HepG2 (cell line): ENCODE results near the gene MALT1. TPM values are rescaled to one million over a fixed set of nuclear protein-coding genes. Genes with fewer than 3 reads are reported as not detected.

Experiments used
- EHMT2 ChIP-seq: fragments of 200-600 bp; sonication (generic); IDR thresholded peaks from 2 replicates; pipeline ENCODE4 v1.7.0; 2017; ENCODE audit warnings: antibody characterized with exemption, low read depth, low read length, borderline replicate concordance
- FLYWCH1 ChIP-seq: sonication (generic); formaldehyde crosslinking; IDR thresholded peaks from 2 replicates; pipeline ENCODE4 v1.8.1; 2023; ENCODE audit warnings: mild to moderate bottlenecking, missing genetic modification reagents
- GTF3A ChIP-seq: sonication (generic); formaldehyde crosslinking; conservative IDR thresholded peaks from 2 replicates; pipeline ENCODE4 v1.4.0; 2020; ENCODE audit warnings: mild to moderate bottlenecking, missing genetic modification reagents
- IKZF5 ChIP-seq: IDR thresholded peaks from 2 replicates; pipeline ENCODE4 v1.6.1; 2018; ENCODE audit warnings: missing genetic modification reagents, mild to moderate bottlenecking, missing compliant biosample characterization
- KDM3A ChIP-seq: IDR thresholded peaks from 2 replicates; pipeline ENCODE4 v1.6.1; 2018; ENCODE audit warnings: low read depth, missing compliant biosample characterization
- MAFF ChIP-seq: IDR thresholded peaks from 2 replicates; pipeline ENCODE4 v1.6.1; 2011; ENCODE audit warnings: low read depth, low read length, improper control_type of control experiment
- NFKB2 ChIP-seq: sonication (generic); formaldehyde crosslinking; IDR thresholded peaks from 2 replicates; pipeline ENCODE4 v1.4.0; 2020; ENCODE audit warnings: missing genetic modification reagents, borderline replicate concordance
- NRL ChIP-seq: sonication (generic); formaldehyde crosslinking; IDR thresholded peaks from 2 replicates; pipeline ENCODE4 v1.5.0; 2020; ENCODE audit warnings: missing genetic modification reagents, mild to moderate bottlenecking, moderate library complexity, borderline replicate concordance
- SOX5 ChIP-seq: IDR thresholded peaks from 2 replicates; pipeline ENCODE4 v1.6.1; 2016; ENCODE audit warnings: borderline replicate concordance
- SRSF9 ChIP-seq: fragments of 200-400 bp; formaldehyde crosslinking; IDR thresholded peaks from 2 replicates; pipeline ENCODE4 v1.6.1; 2018; ENCODE audit warnings: borderline replicate concordance, mild to moderate bottlenecking, low read depth, low read length; ENCODE audit not compliant: insufficient read depth, poor library complexity, severe bottlenecking
- TEAD3 ChIP-seq: optimal IDR thresholded peaks from 2 replicates; pipeline ENCODE3; 2016; ENCODE audit warnings: borderline replicate concordance
- ZBTB10 ChIP-seq: sonication (generic); formaldehyde crosslinking; IDR thresholded peaks from 2 replicates; pipeline ENCODE4 v1.4.0; 2020; ENCODE audit warnings: missing genetic modification reagents, borderline replicate concordance
- polyA plus RNA-seq, 8 experiments: library from polyadenylated mRNA; depleted of rRNA in 3 of 8; stranded (reverse) in 7 of 8; unstranded in 1 of 8; fragments of >200 nt; fragmentation: Illumina TruSeq in 4 of 8; extraction: Trizol in 4 of 8; gene quantifications; 2 replicates each; pipeline versions ENCODE4 v1.2.1 to v1.2.3, GENCODE V29; 2011 to 2016; ENCODE audit warnings: low read depth in 4 of 8, missing spikeins in 1 of 8, mixed read lengths in 1 of 8; ENCODE audit not compliant: insufficient read depth in 1 of 8
- total RNA-seq, 5 experiments: library from RNA; depleted of rRNA; stranded (reverse); fragments of >200 nt; fragmentation: Illumina TruSeq; extraction: Trizol; gene quantifications; 2 replicates each; pipeline ENCODE4 v1.2.3, GENCODE V29; 2016; ENCODE audit warnings: low read depth in 1 of 5
- TF ChIP-seq, protein P1 (sequence below): IDR thresholded peaks from 2 replicates; pipeline ENCODE4 v1.6.1; 2016
- TF ChIP-seq, protein P2 (sequence below): sonication (generic); formaldehyde crosslinking; IDR thresholded peaks from 2 replicates; pipeline ENCODE4 v1.5.0; 2020; ENCODE audit warnings: missing genetic modification reagents, mild to moderate bottlenecking, borderline replicate concordance
- TF ChIP-seq, protein P3 (sequence below): sonication (generic); formaldehyde crosslinking; IDR thresholded peaks from 2 replicates; pipeline ENCODE4 v1.4.0; 2020; ENCODE audit warnings: missing genetic modification reagents
- TF ChIP-seq, protein P4 (sequence below): sonication (generic); formaldehyde crosslinking; IDR thresholded peaks from 2 replicates; pipeline ENCODE4 v1.4.0; 2020; ENCODE audit warnings: mild to moderate bottlenecking, missing genetic modification reagents

MALT1 gene
- total and polyA plus RNA-seq, 2 of the 13 experiments (the other 11 are each of a cell fraction or from before 2014, with no cell fraction given): 43.9 to 89.0 TPM

DNA sequence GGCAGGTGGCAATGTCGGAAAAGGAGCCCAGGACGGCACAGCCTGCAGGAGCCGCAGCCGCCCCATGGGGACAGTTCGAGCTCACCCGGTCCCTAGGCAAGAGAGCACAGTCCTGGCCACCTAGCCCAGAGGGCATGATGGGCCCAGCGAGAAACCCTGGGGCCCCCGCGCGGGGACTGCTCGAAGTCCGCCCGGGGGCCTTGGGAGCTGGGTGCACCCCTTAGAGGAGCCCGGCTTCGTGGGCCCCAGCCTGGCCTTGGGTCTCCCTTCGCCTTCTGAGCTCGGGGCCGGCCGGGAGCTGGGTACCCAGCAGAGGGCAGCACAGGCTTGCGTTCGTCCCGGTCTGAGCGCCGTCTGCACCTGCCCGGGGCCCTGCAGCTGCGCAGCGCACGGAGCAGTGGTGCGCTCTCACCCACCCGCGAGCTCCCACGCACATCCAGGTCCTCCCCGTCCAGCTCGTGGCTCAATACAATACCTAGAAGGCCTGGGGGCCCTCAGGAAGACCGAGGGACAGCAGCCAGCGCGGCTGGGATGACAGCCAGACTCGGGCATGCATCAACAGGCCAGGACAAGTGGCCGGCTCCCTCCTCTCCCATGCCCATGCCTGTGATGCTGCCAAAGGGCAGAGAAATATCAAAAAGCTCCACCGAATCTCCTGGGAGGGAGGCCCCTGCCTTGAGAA lies 97.2 kb downstream of the MALT1 start (continued):
- no peak for TF ChIP-seq FLYWCH1 (CRISPR knock-in tag)
- peak; percentile 87; the same call in 1 of the 2 replicates for TF ChIP-seq KDM3A (CRISPR knock-in tag)
- peak; percentile 53; the same call in 1 of the 2 replicates for TF ChIP-seq IKZF5
- TF ChIP-seq, protein P1, sequence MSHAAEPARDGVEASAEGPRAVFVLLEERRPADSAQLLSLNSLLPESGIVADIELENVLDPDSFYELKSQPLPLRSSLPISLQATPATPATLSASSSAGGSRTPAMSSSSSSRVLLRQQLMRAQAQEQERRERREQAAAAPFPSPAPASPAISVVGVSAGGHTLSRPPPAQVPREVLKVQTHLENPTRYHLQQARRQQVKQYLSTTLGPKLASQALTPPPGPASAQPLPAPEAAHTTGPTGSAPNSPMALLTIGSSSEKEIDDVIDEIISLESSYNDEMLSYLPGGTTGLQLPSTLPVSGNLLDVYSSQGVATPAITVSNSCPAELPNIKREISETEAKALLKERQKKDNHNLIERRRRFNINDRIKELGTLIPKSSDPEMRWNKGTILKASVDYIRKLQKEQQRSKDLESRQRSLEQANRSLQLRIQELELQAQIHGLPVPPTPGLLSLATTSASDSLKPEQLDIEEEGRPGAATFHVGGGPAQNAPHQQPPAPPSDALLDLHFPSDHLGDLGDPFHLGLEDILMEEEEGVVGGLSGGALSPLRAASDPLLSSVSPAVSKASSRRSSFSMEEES: peak; percentile 44; the same call in 1 of the 2 replicates
- TF ChIP-seq NRL (CRISPR knock-in tag): peak; percentile 41; the same call in 1 of the 2 replicates
- TF ChIP-seq, protein P2, sequence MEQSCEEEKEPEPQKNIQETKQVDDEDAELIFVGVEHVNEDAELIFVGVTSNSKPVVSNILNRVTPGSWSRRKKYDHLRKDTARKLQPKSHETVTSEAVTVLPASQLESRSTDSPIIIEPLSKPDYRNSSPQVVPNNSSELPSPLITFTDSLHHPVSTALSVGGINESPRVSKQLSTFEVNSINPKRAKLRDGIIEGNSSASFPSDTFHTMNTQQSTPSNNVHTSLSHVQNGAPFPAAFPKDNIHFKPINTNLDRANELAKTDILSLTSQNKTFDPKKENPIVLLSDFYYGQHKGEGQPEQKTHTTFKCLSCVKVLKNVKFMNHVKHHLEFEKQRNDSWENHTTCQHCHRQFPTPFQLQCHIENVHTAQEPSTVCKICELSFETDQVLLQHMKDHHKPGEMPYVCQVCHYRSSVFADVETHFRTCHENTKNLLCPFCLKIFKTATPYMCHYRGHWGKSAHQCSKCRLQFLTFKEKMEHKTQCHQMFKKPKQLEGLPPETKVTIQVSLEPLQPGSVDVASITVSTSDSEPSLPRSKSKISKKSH: peak; percentile 43; the same call in 1 of the 2 replicates
- TF ChIP-seq NFKB2 (CRISPR knock-in tag): 0 out of 2 replicates have a peak, but pooled peaks have one; percentile 29
- no peak for TF ChIP-seq GTF3A (CRISPR knock-in tag)
- no peak for TF ChIP-seq SRSF9
- no peak for TF ChIP-seq MAFF
- TF ChIP-seq, protein P3, sequence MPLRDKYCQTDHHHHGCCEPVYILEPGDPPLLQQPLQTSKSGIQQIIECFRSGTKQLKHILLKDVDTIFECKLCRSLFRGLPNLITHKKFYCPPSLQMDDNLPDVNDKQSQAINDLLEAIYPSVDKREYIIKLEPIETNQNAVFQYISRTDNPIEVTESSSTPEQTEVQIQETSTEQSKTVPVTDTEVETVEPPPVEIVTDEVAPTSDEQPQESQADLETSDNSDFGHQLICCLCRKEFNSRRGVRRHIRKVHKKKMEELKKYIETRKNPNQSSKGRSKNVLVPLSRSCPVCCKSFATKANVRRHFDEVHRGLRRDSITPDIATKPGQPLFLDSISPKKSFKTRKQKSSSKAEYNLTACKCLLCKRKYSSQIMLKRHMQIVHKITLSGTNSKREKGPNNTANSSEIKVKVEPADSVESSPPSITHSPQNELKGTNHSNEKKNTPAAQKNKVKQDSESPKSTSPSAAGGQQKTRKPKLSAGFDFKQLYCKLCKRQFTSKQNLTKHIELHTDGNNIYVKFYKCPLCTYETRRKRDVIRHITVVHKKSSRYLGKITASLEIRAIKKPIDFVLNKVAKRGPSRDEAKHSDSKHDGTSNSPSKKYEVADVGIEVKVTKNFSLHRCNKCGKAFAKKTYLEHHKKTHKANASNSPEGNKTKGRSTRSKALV (CRISPR knock-in tag): peak; percentile 92
- peak; percentile 29 for TF ChIP-seq TEAD3
- TF ChIP-seq, protein P4, sequence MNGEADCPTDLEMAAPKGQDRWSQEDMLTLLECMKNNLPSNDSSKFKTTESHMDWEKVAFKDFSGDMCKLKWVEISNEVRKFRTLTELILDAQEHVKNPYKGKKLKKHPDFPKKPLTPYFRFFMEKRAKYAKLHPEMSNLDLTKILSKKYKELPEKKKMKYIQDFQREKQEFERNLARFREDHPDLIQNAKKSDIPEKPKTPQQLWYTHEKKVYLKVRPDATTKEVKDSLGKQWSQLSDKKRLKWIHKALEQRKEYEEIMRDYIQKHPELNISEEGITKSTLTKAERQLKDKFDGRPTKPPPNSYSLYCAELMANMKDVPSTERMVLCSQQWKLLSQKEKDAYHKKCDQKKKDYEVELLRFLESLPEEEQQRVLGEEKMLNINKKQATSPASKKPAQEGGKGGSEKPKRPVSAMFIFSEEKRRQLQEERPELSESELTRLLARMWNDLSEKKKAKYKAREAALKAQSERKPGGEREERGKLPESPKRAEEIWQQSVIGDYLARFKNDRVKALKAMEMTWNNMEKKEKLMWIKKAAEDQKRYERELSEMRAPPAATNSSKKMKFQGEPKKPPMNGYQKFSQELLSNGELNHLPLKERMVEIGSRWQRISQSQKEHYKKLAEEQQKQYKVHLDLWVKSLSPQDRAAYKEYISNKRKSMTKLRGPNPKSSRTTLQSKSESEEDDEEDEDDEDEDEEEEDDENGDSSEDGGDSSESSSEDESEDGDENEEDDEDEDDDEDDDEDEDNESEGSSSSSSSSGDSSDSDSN: peak; percentile 77; the same call in 1 of the 2 replicates
- peak; percentile 26; the same call in 1 of the 2 replicates for TF ChIP-seq SOX5
- TF ChIP-seq EHMT2: no peak
- peak; percentile 79; the same call in 1 of the 2 replicates for TF ChIP-seq ZBTB10
